ENCODE data around the gene SETD7. TPM values are rescaled to one million over a fixed set of nuclear protein-coding genes. Genes with fewer than 3 reads are reported as not detected.

SETD7 gene
- 51.8 TPM for total RNA-seq

GRCh38 chr4:139556071-139556723 is at the start of gene SETD7:
Gene SETD7 (minus strand): TSS chr4:139556219. CDS start chr4:139556137, 82 bp downstream.
- TF ChIP-seq POLR2AphosphoS5 (IDR thresholded peaks at IDR 0.05; ENCODE audit: insufficient read depth in 1 of 2, low read depth in 1 of 2), result peak; percentile 36 to 91
- no peak for TF ChIP-seq CTCF (IDR thresholded peaks at IDR 0.05)
- TF ChIP-seq POLR2A (IDR thresholded peaks at IDR 0.05), result peak in 1 of 2 donors; percentile 75
- intact Hi-C loops (cut with DNase I), result no loop called here
- H3K27me3 ChIP-seq, result no peaks in the 10 kb centered on the region
- no peaks in the 10 kb centered on the region for H3K9me3 ChIP-seq
- H3K4me1 ChIP-seq, result peaks cover 57% of the 10 kb centered on the region
- peak within 1 kb of the TSS; percentile 98 for H3K27ac ChIP-seq
- H3K36me3 ChIP-seq, result no peaks in the 10 kb centered on the region
- H3K4me3 ChIP-seq, result peak within 1 kb of the TSS; percentile 66 to 77
- peak in 1 of 2 donors; percentile 94 for DNase-seq (ENCODE audit: extremely low spot score in 2 of 2)

GRCh38 chr4:139605516-139605915 is 49.5 kb upstream of the SETD7 start:
- DNase-seq (ENCODE audit: extremely low spot score in 2 of 2), result no peak
- no peak for TF ChIP-seq POLR2A (IDR thresholded peaks at IDR 0.05)
- no peak for TF ChIP-seq POLR2AphosphoS5 (IDR thresholded peaks at IDR 0.05; ENCODE audit: insufficient read depth in 1 of 2, low read depth in 1 of 2)
- no peak for TF ChIP-seq CTCF (IDR thresholded peaks at IDR 0.05)
- Histone ChIP-seq H3K9me3 (no peaks in the 10 kb centered on the region), H3K4me1 (peaks cover 34% of the 10 kb centered on the region), H3K27me3 (no peaks in the 10 kb centered on the region), H3K27ac (no peak overlapping the region), H3K4me3 (no peak overlapping the region), H3K36me3 (no peaks in the 10 kb centered on the region)
- intact Hi-C loops (cut with DNase I), result no loop called here

GRCh38 chr4:139603576-139604410 is 47.8 kb upstream of the SETD7 start:
- Histone ChIP-seq H3K36me3 (no peaks in the 10 kb centered on the region), H3K4me3 (no peak overlapping the region), H3K27ac (no peak overlapping the region), H3K4me1 (peaks cover 34% of the 10 kb centered on the region), H3K9me3 (no peaks in the 10 kb centered on the region), H3K27me3 (no peaks in the 10 kb centered on the region)
- no peak for DNase-seq (ENCODE audit: extremely low spot score in 2 of 2)
- TF ChIP-seq CTCF (IDR thresholded peaks at IDR 0.05), result peak; percentile 25 to 54 (median 49)
- TF ChIP-seq POLR2A (IDR thresholded peaks at IDR 0.05), result no peak
- intact Hi-C loops (cut with DNase I), result no loop called here

GRCh38 chr4:139602776-139603360 is 46.8 kb upstream of the SETD7 start:
- H3K4me3 ChIP-seq, result no peak overlapping the region
- H3K27ac ChIP-seq, result no peak overlapping the region
- no peak for DNase-seq (ENCODE audit: extremely low spot score in 2 of 2)
- peaks cover 28% of the 10 kb centered on the region for H3K4me1 ChIP-seq
- TF ChIP-seq POLR2AphosphoS5 (IDR thresholded peaks at IDR 0.05; ENCODE audit: insufficient read depth in 1 of 2, low read depth in 1 of 2), result no peak
- TF ChIP-seq POLR2A (IDR thresholded peaks at IDR 0.05), result no peak
- TF ChIP-seq CTCF (IDR thresholded peaks at IDR 0.05), result no peak
- intact Hi-C loops (cut with DNase I), result no loop called here
- no peaks in the 10 kb centered on the region for H3K9me3 ChIP-seq
- H3K27me3 ChIP-seq, result no peaks in the 10 kb centered on the region
- no peaks in the 10 kb centered on the region for H3K36me3 ChIP-seq

All from vagina (tissue), 2 donors.